SU-DHL-6 (cell line): ENCODE measurements around the gene DSP.

ENCODE experiments used
- EZH2phosphoT487 ChIP-seq: fragments of 200-600 bp; sonication (generic), shearing (Covaris generic); conservative IDR thresholded peaks from 2 replicates; pipeline ENCODE4 v1.6.1; 2018; ENCODE audit warnings: mild to moderate bottlenecking, antibody characterized with exemption, low read length, moderate library complexity, mixed read lengths
- TF ChIP-seq, protein P1 (sequence below): fragments of 200-600 bp; sonication (generic); IDR thresholded peaks from one replicate; pipeline ENCODE4 v1.5.1; 2017; ENCODE audit warnings: antibody characterized with exemption, mild to moderate bottlenecking, low read length, moderate library complexity; ENCODE audit not compliant: insufficient read depth, poor library complexity, severe bottlenecking

DNA sequence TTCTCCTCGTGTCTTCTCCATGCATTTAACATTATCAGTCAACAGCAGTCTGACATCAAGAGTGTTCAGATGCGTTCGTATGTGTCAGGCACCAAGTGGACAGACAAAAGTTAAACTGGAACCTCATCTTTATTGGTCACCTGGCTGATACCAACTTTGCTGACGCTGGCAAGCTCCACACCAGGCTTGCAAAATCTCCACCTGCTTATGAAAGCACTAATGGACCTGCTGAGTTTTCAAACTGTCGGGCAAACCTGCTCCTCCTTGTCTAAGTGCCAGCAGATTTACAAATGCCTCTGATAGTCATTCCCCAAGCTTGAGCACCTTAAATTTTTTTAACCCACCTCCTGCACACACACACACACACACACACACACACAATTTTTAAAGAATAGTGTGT, 27.9 kb upstream of the DSP start:
- TF ChIP-seq, protein P1, sequence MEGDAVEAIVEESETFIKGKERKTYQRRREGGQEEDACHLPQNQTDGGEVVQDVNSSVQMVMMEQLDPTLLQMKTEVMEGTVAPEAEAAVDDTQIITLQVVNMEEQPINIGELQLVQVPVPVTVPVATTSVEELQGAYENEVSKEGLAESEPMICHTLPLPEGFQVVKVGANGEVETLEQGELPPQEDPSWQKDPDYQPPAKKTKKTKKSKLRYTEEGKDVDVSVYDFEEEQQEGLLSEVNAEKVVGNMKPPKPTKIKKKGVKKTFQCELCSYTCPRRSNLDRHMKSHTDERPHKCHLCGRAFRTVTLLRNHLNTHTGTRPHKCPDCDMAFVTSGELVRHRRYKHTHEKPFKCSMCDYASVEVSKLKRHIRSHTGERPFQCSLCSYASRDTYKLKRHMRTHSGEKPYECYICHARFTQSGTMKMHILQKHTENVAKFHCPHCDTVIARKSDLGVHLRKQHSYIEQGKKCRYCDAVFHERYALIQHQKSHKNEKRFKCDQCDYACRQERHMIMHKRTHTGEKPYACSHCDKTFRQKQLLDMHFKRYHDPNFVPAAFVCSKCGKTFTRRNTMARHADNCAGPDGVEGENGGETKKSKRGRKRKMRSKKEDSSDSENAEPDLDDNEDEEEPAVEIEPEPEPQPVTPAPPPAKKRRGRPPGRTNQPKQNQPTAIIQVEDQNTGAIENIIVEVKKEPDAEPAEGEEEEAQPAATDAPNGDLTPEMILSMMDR: no peak
- no peak for TF ChIP-seq EZH2phosphoT487
